HEK293 (cell line): ENCODE measurements around the gene PDXK.

Experiments used
- CTCF ChIA-PET: fragments of 350-600 bp; formaldehyde crosslinking; extraction: SDS; loops from one replicate; lab custom pipeline; 2021; ENCODE audit warnings: antibody characterized with exemption; lab: Yijun Ruan, JAX
- POLR2A ChIA-PET: fragments of 300-600 bp; formaldehyde crosslinking; extraction: SDS; loops from one replicate; lab custom pipeline; 2020; ENCODE audit warnings: antibody characterized with exemption, inconsistent platforms; lab: Yijun Ruan, JAX
- H3K27ac ChIP-seq: fragments of 200-500 bp; sonication (Bioruptor generic); 2 replicates; pipeline ENCODE4 v1.5.1; 2014; ENCODE audit warnings: low read depth, low read length, control low read depth, inconsistent platforms; ENCODE audit errors: extremely low read depth
- H3K36me3 ChIP-seq, 2 experiments: fragments of 200-500 bp in 1 of 2; sonication (Bioruptor generic) in 1 of 2; 1 replicate in 1 of 2; 2 replicates in 1 of 2; pipeline ENCODE4 v1.5.1; 2014 to 2017; ENCODE audit warnings: inconsistent platforms in 2 of 2, low read length in 2 of 2; ENCODE audit not compliant: control insufficient read depth in 2 of 2, insufficient read depth in 1 of 2
- H3K4me1 ChIP-seq: fragments of 200-500 bp; sonication (Bioruptor generic); 2 replicates; pipeline ENCODE4 v1.5.1; 2014; ENCODE audit warnings: mild to moderate bottlenecking, low read length, inconsistent platforms; ENCODE audit not compliant: control insufficient read depth, insufficient read depth
- H3K4me3 ChIP-seq: 2 replicates; pipeline ENCODE4 v1.5.1; 2011; ENCODE audit warnings: low read depth, mild to moderate bottlenecking, control low read depth, low read length, moderate library complexity
- H3K9me3 ChIP-seq: fragments of 200-500 bp; sonication (Bioruptor generic); 2 replicates; pipeline ENCODE4 v1.5.1; 2014; ENCODE audit warnings: low read depth, low read length, inconsistent platforms; ENCODE audit not compliant: control insufficient read depth, insufficient read depth
- KLF1 ChIP-seq: fragments of 450-650 bp; formaldehyde crosslinking; IDR thresholded peaks from 2 replicates; pipeline ENCODE4 v1.5.1; 2016; ENCODE audit warnings: missing biosample characterization, missing genetic modification characterization
- KLF17 ChIP-seq: fragments of 450-650 bp; formaldehyde crosslinking; IDR thresholded peaks from 2 replicates; pipeline ENCODE4 v1.5.1; 2016; ENCODE audit warnings: missing biosample characterization, missing genetic modification characterization
- KLF8 ChIP-seq: fragments of 450-650 bp; formaldehyde crosslinking; IDR thresholded peaks from 2 replicates; pipeline ENCODE4 v1.5.1; 2016; ENCODE audit warnings: missing biosample characterization, missing genetic modification characterization
- MYNN ChIP-seq: fragments of 450-650 bp; formaldehyde crosslinking; IDR thresholded peaks from 2 replicates; pipeline ENCODE4 v1.5.1; 2016; ENCODE audit warnings: missing biosample characterization, missing genetic modification characterization, borderline replicate concordance
- OSR2 ChIP-seq: fragments of 450-650 bp; formaldehyde crosslinking; IDR thresholded peaks from 2 replicates; pipeline ENCODE4 v1.5.1; 2016; ENCODE audit warnings: missing biosample characterization, missing genetic modification characterization
- PBX3 ChIP-seq: sonication (generic); formaldehyde crosslinking; IDR thresholded peaks from 2 replicates; pipeline ENCODE4 v1.8.1; 2022; ENCODE audit warnings: mild to moderate bottlenecking, moderate library complexity, missing genetic modification reagents
- REST ChIP-seq: fragments of 450-650 bp; formaldehyde crosslinking; IDR thresholded peaks from 2 replicates; pipeline ENCODE4 v1.5.1; 2016; ENCODE audit warnings: missing biosample characterization, missing genetic modification characterization
- TSHZ1 ChIP-seq: fragments of 450-650 bp; formaldehyde crosslinking; IDR thresholded peaks from 2 replicates; pipeline ENCODE4 v1.5.1; 2016; ENCODE audit warnings: missing biosample characterization, missing genetic modification characterization, borderline replicate concordance
- ZBTB10 ChIP-seq: fragments of 450-650 bp; formaldehyde crosslinking; IDR thresholded peaks from 2 replicates; pipeline ENCODE4 v1.5.1; 2016; ENCODE audit warnings: missing biosample characterization, missing genetic modification characterization
- ZBTB20 ChIP-seq: fragments of 450-650 bp; formaldehyde crosslinking; IDR thresholded peaks from 2 replicates; pipeline ENCODE4 v1.5.1; 2016; ENCODE audit warnings: missing biosample characterization, missing genetic modification characterization
- ZBTB21 ChIP-seq: fragments of 450-650 bp; formaldehyde crosslinking; IDR thresholded peaks from 2 replicates; pipeline ENCODE4 v1.5.1; 2017; ENCODE audit warnings: missing biosample characterization, missing genetic modification characterization
- ZBTB49 ChIP-seq: fragments of 450-650 bp; formaldehyde crosslinking; IDR thresholded peaks from 2 replicates; pipeline ENCODE4 v1.5.1; 2016; ENCODE audit warnings: missing biosample characterization, missing genetic modification characterization, low read depth
- ZNF140 ChIP-seq: fragments of 450-650 bp; formaldehyde crosslinking; IDR thresholded peaks from 2 replicates; pipeline ENCODE4 v1.5.1; 2016; ENCODE audit warnings: missing biosample characterization, missing genetic modification characterization
- ZNF146 ChIP-seq: fragments of 450-650 bp; formaldehyde crosslinking; IDR thresholded peaks from 2 replicates; pipeline ENCODE4 v1.5.1; 2016; ENCODE audit warnings: missing biosample characterization, missing genetic modification characterization
- ZNF239 ChIP-seq: fragments of 450-650 bp; formaldehyde crosslinking; IDR thresholded peaks from 2 replicates; pipeline ENCODE4 v1.5.1; 2016; ENCODE audit warnings: missing biosample characterization, missing genetic modification characterization
- ZNF341 ChIP-seq: fragments of 450-650 bp; formaldehyde crosslinking; IDR thresholded peaks from 2 replicates; pipeline ENCODE4; 2016; ENCODE audit warnings: low read depth, missing biosample characterization, missing genetic modification characterization
- ZNF501 ChIP-seq: fragments of 450-650 bp; formaldehyde crosslinking; IDR thresholded peaks from 2 replicates; pipeline ENCODE4 v1.5.1; 2016; ENCODE audit warnings: missing biosample characterization, missing genetic modification characterization
- ZNF521 ChIP-seq: fragments of 450-650 bp; formaldehyde crosslinking; IDR thresholded peaks from 2 replicates; pipeline ENCODE4 v1.5.1; 2017; ENCODE audit warnings: missing biosample characterization, mild to moderate bottlenecking, missing genetic modification characterization
- ZNF747 ChIP-seq: fragments of 450-650 bp; formaldehyde crosslinking; IDR thresholded peaks from 2 replicates; pipeline ENCODE4 v1.5.1; 2016; ENCODE audit warnings: missing biosample characterization, missing genetic modification characterization
- ZNF843 ChIP-seq: fragments of 450-650 bp; formaldehyde crosslinking; IDR thresholded peaks from 2 replicates; pipeline ENCODE4 v1.5.1; 2016; ENCODE audit warnings: missing biosample characterization, missing genetic modification characterization
- ZSCAN23 ChIP-seq: fragments of 450-650 bp; formaldehyde crosslinking; IDR thresholded peaks from 2 replicates; pipeline ENCODE4 v1.5.1; 2016; ENCODE audit warnings: missing biosample characterization, missing genetic modification characterization

The PDXK gene

GRCh38 chr21:43743947-43744346 is 25.0 kb downstream of the PDXK start:
- H3K4me3 ChIP-seq, result no peak overlapping the region
- TF ChIP-seq KLF8 (tag by site-specific recombination) (peak; percentile 55; the same call in 1 of the 2 replicates), ZNF341 (no peak), ZBTB49 (no peak), MYNN (tag by site-specific recombination) (no peak), ZNF521 (tag by site-specific recombination) (no peak), OSR2 (tag by site-specific recombination) (no peak), PBX3 (CRISPR knock-in tag) (no peak), KLF1 (tag by site-specific recombination) (peak; percentile 97), ZNF501 (tag by site-specific recombination) (no peak), ZNF843 (no peak), ZNF239 (tag by site-specific recombination) (no peak), ZBTB10 (tag by site-specific recombination) (no peak), KLF17 (tag by site-specific recombination) (peak; percentile 97), ZNF747 (tag by site-specific recombination) (no peak)
- peaks cover 20 to 54% of the 10 kb centered on the region in 2 experiments for H3K36me3 ChIP-seq
- no peak overlapping the region for H3K27ac ChIP-seq
- ChIA-PET POLR2A (no interaction called here), CTCF (no interaction called here)
- H3K4me1 ChIP-seq, result no peaks in the 10 kb centered on the region
- H3K9me3 ChIP-seq, result no peaks in the 10 kb centered on the region

GRCh38 chr21:43744725-43745124 is 25.8 kb downstream of the PDXK start:
- CTCF ChIA-PET, result no interaction called here
- H3K4me1 ChIP-seq, result no peaks in the 10 kb centered on the region
- H3K4me3 ChIP-seq, result no peak overlapping the region
- peaks cover 20 to 59% of the 10 kb centered on the region in 2 experiments for H3K36me3 ChIP-seq
- no peaks in the 10 kb centered on the region for H3K9me3 ChIP-seq
- POLR2A ChIA-PET, result no interaction called here
- TF ChIP-seq ZNF140 (tag by site-specific recombination) (peak; percentile 55; the same call in 1 of the 2 replicates), REST (tag by site-specific recombination) (no peak), ZBTB21 (tag by site-specific recombination) (no peak), TSHZ1 (tag by site-specific recombination) (no peak), ZBTB20 (tag by site-specific recombination) (no peak), ZSCAN23 (tag by site-specific recombination) (no peak), ZNF146 (tag by site-specific recombination) (peak; percentile 94)
- no peak overlapping the region for H3K27ac ChIP-seq
